NCI-H1436 (cell line): ENCODE data around the gene PDZRN3.

Experiments
- DNase-seq: peaks from one replicate; lab custom pipeline; 2025; lab: John Stamatoyannopoulos, UW

The PDZRN3 gene

GRCh38 chr3:73384091-73384906, 240.4 kb downstream of the PDZRN3 start:
- DNase-seq, result no peak

GRCh38 chr3:73383470-73384049, 241.2 kb downstream of the PDZRN3 start:
- DNase-seq, result no peak

GRCh38 chr3:73381551-73381950, 243.2 kb downstream of the PDZRN3 start:
- no peak for DNase-seq

GRCh38 chr3:73380735-73381532, 243.8 kb downstream of the PDZRN3 start:
- no peak for DNase-seq

GRCh38 chr3:73379465-73379864, 245.3 kb downstream of the PDZRN3 start:
- DNase-seq, result no peak

- DNase-seq, result no peak
Measured at GRCh38 chr3:73378207-73378606, 246.5 kb downstream of the PDZRN3 start.

GRCh38 chr3:73365756-73366397, 258.9 kb downstream of the PDZRN3 start:
- DNase-seq, result no peak

- no peak for DNase-seq
Measured at GRCh38 chr3:73364517-73364916, 260.2 kb downstream of the PDZRN3 start.

GRCh38 chr3:73363093-73363492, 261.6 kb downstream of the PDZRN3 start:
- DNase-seq, result no peak

GRCh38 chr3:73361591-73361990, 263.1 kb downstream of the PDZRN3 start:
- DNase-seq, result no peak

- DNase-seq, result no peak
Measured at GRCh38 chr3:73353649-73354217, 271.0 kb downstream of the PDZRN3 start.

- DNase-seq, result no peak
Measured at GRCh38 chr3:73352841-73353645, 271.7 kb downstream of the PDZRN3 start.

GRCh38 chr3:73351423-73352071, 273.2 kb downstream of the PDZRN3 start:
- no peak for DNase-seq

GRCh38 chr3:73350996-73351395, 273.7 kb downstream of the PDZRN3 start:
- DNase-seq, result no peak

- DNase-seq, result no peak
Measured at GRCh38 chr3:73349657-73350056, 275.1 kb downstream of the PDZRN3 start.

- DNase-seq, result no peak
Measured at GRCh38 chr3:73342077-73342476, 282.7 kb downstream of the PDZRN3 start.

- no peak for DNase-seq
Measured at GRCh38 chr3:73341272-73341935, 283.3 kb downstream of the PDZRN3 start.

GRCh38 chr3:73332558-73332957, 292.2 kb downstream of the PDZRN3 start:
- no peak for DNase-seq
